Ovary (tissue), 3 donors: Measurements from ENCODE around the gene ACTL6A.

Experiments
- EP300 ChIP-seq: sonication (generic); formaldehyde crosslinking; IDR thresholded peaks from one replicate; pipeline ENCODE4 v1.6.1; 2017; ENCODE audit warnings: antibody characterized with exemption
- POLR2A ChIP-seq: fragments of 450-650 bp; IDR thresholded peaks from one replicate; pipeline ENCODE4 v1.6.1; 2017; ENCODE audit warnings: antibody characterized with exemption, mild to moderate bottlenecking, moderate library complexity
- TF ChIP-seq, protein P1 (sequence below), 3 donors: fragments of 450-650 bp in 2 of 3; fragments of 200-600 bp in 1 of 3; IDR thresholded peaks; one replicate each; pipeline versions ENCODE4 v1.5.1 to v1.8.0; 2016 to 2022; ENCODE audit warnings: antibody characterized with exemption in 3 of 3, mild to moderate bottlenecking in 1 of 3
- donor health status: DM: no; HTN: no; CAD: no.

DNA sequence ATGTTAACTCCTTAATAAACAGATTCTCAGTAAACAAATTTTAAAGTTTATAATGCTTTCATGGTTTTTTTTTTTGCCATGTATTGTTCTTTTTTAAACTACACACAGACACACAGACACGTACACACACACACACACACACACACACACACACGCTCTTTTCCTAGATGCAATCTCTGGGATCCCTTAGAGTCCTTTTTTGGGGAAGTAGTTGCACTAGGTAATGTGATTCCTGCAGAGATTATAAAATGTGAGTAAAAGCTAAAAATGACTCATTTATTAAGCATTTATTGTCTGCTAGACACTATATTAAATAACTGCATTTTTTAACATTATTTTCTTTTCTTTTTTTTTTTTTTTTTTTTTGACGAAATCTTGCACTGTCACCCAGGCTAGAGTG lies 61.7 kb downstream of the ACTL6A start:
- TF ChIP-seq, protein P1, sequence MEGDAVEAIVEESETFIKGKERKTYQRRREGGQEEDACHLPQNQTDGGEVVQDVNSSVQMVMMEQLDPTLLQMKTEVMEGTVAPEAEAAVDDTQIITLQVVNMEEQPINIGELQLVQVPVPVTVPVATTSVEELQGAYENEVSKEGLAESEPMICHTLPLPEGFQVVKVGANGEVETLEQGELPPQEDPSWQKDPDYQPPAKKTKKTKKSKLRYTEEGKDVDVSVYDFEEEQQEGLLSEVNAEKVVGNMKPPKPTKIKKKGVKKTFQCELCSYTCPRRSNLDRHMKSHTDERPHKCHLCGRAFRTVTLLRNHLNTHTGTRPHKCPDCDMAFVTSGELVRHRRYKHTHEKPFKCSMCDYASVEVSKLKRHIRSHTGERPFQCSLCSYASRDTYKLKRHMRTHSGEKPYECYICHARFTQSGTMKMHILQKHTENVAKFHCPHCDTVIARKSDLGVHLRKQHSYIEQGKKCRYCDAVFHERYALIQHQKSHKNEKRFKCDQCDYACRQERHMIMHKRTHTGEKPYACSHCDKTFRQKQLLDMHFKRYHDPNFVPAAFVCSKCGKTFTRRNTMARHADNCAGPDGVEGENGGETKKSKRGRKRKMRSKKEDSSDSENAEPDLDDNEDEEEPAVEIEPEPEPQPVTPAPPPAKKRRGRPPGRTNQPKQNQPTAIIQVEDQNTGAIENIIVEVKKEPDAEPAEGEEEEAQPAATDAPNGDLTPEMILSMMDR (IDR thresholded peaks at IDR 0.05), result no peak
- TF ChIP-seq POLR2A (no peak), EP300 (no peak)
